IMR-90 (cell line): Measurements from ENCODE around the gene KCP. TPM values are rescaled to one million over a fixed set of nuclear protein-coding genes. Genes with fewer than 3 reads are reported as not detected.

Experiments used
- CEBPB ChIP-seq: IDR thresholded peaks from 2 replicates; pipeline ENCODE4 v1.6.1; 2012; ENCODE audit warnings: low read depth, low read length, improper control_type of control experiment
- NFE2L2 ChIP-seq: fragments of 150-350 bp; IDR thresholded peaks from 2 replicates; pipeline ENCODE4 v1.6.1; 2016; ENCODE audit warnings: low read depth, mild to moderate bottlenecking, low read length
- polyA plus RNA-seq, 3 experiments: library from polyadenylated mRNA; depleted of rRNA; stranded (reverse); fragments of >200 nt; gene quantifications; 2 replicates each; pipeline ENCODE4 v1.2.3, GENCODE V29; 2012; ENCODE audit warnings: low replicate concordance in 1 of 3
- total RNA-seq: library from RNA; depleted of rRNA; stranded (reverse); fragments of >200 nt; gene quantifications from 2 replicates; pipeline ENCODE4 v1.2.3, GENCODE V29; 2012
- TF ChIP-seq, protein P1 (sequence below): conservative IDR thresholded peaks from 2 replicates; pipeline ENCODE4 v1.5.1; 2012; ENCODE audit warnings: mild to moderate bottlenecking, low read depth, low read length, improper control_type of control experiment

Gene KCP
- total and polyA plus RNA-seq, 2 of the 4 experiments (the other 2 are of a cell fraction), result 0.03 TPM; not detected in 1

DNA sequence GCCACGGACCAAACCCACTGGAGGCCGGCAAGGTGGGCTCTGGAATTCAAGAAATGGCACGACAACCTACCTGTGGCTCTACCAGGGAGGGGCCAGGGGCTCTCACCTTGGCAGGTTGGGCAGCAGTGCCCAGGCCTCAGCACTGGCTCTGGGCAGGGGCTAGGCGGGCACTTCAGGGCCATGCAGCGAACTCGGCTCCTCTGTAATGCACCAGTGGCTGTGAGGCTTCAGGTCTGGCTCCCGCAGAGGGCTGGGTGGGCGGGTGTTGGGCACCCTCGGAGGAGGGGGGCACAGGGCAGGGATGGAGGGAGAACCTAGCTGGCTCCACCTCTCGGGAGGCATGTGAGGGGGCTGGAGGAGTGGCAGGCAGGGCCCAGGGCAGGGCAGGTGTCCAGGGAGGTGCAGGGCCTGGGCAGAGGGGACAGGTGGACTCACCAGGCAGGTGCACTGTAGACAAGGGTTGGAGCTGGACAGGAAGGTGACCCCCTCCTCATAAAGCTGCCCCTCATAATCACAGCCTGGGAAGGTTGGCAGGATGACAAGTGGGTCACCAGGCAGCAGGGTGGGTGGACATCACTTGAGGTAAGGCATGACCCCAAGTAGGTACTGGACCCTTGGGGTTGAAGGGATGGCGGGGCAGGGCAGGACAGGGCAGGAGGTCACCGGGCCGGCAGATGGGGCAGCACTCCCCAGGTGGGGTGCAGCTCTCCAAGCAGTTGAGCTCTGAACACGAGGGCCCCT, 6.7 kb downstream of the KCP start (continued):
- TF ChIP-seq NFE2L2, result no peak
- TF ChIP-seq, protein P1, sequence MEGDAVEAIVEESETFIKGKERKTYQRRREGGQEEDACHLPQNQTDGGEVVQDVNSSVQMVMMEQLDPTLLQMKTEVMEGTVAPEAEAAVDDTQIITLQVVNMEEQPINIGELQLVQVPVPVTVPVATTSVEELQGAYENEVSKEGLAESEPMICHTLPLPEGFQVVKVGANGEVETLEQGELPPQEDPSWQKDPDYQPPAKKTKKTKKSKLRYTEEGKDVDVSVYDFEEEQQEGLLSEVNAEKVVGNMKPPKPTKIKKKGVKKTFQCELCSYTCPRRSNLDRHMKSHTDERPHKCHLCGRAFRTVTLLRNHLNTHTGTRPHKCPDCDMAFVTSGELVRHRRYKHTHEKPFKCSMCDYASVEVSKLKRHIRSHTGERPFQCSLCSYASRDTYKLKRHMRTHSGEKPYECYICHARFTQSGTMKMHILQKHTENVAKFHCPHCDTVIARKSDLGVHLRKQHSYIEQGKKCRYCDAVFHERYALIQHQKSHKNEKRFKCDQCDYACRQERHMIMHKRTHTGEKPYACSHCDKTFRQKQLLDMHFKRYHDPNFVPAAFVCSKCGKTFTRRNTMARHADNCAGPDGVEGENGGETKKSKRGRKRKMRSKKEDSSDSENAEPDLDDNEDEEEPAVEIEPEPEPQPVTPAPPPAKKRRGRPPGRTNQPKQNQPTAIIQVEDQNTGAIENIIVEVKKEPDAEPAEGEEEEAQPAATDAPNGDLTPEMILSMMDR, result no peak
- TF ChIP-seq CEBPB, result no peak
